AG20443 (cell line): ENCODE measurements around the gene USF2.

Source experiments
- DNase-seq: peaks from one replicate; pipeline ENCODE4 v3.0.0; 2012; ENCODE audit warnings: low spot score, mixed read lengths

USF2 gene

DNA sequence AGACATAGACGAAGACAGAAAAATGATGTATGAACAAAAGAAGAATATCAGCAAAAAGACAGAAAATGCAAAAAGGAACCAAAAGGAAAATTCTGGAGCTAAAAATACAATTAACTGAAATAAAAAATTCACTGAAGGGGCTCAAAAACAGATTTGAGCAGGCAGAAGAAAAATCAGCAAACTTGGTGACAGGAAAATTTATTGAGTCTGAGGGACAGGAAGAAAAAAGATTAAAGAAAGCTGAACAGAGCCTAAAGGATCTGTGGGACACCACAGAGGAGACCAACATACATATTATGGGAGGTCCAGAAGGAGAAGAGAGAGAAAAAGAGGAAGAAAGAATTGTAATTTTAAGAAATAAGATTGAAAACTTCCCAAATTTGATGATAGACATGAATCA lies 27.3 kb upstream of the USF2 start:
- no peak for DNase-seq

DNA sequence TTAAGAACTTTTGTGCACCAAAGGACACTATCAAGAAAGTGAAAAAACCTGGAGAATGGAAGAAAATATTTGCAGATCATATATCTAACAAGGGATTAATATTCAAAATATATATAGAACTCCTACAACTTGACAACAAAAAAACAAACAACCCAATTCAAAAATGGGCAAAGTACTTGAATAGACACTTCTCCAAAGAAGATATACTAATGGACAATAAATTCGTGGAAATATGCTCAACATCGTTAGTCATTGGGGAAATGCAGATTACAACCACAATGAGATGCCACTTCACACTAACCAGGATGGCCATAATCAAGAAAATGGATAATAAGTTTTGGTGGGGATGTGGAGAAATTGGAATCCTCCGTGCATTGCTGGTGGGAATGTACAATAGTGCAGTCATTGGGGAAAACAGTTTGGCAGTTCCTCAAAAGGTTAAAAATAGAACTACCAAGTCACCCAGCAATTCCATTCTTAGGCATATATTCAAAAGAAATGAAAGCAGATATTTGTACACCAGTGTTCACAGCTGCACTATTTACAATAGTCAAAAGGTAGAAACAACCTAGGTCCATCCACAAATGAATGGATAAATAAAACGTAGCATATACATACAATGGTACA lies 22.2 kb upstream of the USF2 start:
- no peak for DNase-seq

GRCh38 chr19:35247526-35248309 lies 21.0 kb upstream of the USF2 start:
- DNase-seq = peak; percentile 18

GRCh38 chr19:35248310-35249145 lies 20.2 kb upstream of the USF2 start, which contains the start of gene LSR:
LSR (plus strand) TSS chr19:35249002; CDS start chr19:35249023, 21 bp downstream.
- peak; percentile 18 for DNase-seq

GRCh38 chr19:35249146-35249847 lies 19.5 kb upstream of the USF2 start:
- peak; percentile 15 for DNase-seq

GRCh38 chr19:35249848-35250711 lies 18.7 kb upstream of the USF2 start:
- peak; percentile 11 for DNase-seq

DNA sequence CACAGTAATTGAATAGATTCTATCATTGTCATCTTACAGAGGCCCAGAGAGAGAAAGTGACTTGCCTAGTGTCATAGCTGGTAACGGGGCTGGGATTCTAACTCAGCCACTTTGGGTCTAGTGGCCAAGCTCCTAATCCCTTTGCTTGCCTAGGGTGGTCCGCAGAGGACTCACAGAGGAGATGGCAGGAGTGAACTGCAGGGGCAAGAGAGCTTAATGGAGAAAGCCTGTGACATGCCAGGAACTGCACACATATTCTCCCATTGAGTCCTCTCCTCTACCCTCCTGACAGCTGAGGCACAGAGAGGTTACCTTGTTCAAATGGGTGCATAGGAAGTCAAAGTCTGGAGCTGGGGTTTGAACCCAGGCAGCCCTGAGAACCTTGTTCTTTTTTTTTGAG lies 17.3 kb upstream of the USF2 start:
- peak; percentile 4 for DNase-seq

DNA sequence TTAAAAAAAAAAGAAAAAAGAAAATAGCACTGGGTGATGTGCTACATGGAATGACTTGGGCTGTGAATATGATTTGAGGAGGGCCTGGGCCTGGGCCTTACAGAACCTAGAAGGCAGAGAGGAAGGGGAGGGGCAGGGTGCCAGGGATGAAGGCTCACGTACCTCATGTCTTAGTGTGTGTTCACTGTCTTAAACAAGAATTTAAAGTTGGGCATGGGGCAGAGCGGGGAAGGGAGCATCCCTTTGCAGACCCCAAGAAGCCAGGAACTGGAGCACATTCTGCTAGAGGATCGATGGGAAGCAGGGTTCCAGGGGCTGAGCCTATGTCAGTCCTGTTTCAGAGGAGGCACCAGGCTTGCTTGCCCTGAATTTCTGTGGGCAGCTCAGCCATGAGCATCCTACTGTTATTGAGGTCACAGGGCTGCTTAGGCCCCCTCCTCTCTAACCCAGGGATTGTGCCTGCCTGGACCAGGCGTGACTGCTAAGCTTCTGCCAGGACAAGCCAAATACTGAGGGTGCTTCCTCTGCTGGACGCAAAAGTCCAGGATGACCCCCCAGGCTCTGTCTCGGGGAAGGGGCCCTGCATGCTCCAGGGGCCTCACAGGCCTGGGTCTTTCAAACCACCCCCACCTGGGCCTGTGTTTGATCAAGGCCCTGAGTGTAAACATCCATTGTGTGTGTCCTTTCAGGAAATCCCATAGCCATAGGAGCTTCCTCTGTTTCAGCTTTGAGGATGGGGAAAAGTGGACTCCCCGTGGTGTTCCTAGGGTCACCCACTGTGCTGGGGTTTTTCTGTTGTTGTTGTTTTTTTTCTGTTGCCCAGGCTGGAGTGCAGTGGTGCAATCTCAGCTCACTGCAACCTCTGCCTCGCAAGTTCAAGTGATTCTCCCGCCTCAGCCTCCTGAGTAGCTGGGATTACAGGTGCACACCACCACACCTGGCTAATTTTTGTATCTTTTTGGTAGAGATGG lies 15.2 kb upstream of the USF2 start:
- peak; percentile 3 for DNase-seq

- peak; percentile 2 for DNase-seq
Measured at GRCh38 chr19:35254341-35255297, 14.1 kb upstream of the USF2 start.

DNA sequence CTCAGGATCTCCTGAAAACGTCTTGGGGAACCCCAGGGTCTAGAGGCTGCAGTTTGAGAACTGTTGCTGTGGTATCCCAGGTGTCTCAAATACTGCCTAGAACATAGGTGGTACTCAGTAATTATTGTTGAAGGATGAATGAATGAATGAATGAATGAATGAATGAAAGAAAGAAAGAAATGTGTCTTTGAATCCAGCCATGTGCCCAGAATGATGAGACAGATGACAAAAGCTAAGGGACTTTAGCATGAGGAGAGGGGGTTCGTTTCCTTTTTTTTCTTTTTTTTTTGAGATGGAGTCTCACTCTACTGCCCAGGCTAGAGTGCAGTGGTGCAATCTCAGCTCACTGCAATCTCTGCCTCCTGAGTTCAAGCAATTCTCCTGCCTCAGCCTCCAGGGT lies 12.2 kb upstream of the USF2 start:
- no peak for DNase-seq

DNA sequence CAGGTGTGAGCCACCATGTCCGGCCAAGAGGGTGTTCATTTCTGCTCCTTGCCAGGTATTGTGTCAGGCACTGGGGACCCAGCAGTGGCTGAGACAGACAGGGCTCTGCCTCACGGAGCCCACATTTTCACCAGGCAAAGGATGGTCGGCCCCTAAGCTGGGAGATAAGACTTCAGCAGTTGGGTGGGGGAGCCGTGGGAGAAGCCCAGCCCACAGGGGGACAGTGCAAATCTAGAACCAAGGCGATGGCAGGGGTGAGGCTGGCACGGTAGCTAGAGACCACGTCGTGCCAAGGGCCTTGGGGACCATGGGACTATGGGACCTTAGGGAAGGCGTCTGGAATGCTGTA lies 11.7 kb upstream of the USF2 start:
- DNase-seq = peak; percentile 4

DNA sequence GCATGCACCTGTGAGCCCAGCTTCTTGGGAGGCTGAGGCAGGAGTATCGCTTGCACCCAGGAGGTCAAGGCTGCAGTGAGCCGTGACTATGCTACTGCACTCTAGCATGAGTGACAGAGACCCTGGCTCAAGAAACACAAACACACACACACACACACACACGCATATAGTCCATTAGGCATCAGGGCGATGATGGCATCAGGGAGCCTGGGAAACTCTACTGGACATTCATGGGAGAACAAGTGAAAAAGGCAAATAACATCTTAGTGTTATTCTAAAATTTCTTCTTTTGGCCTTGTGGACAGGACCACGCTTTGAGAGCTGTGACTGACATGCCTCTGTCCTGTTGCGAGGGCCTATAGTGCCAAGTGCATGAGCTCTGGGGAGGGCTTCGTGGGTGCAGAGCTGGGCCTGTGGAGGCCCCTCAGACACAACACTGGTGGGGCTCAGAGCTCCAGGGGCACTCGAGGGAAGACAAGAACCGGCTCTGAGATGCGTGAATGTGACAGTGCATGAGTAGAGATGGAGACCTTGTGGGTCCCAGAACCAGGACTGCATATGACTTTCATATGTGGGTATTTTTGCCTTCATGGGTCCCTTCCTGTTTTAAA lies 8.0 kb upstream of the USF2 start:
- peak; percentile 5 for DNase-seq

DNA sequence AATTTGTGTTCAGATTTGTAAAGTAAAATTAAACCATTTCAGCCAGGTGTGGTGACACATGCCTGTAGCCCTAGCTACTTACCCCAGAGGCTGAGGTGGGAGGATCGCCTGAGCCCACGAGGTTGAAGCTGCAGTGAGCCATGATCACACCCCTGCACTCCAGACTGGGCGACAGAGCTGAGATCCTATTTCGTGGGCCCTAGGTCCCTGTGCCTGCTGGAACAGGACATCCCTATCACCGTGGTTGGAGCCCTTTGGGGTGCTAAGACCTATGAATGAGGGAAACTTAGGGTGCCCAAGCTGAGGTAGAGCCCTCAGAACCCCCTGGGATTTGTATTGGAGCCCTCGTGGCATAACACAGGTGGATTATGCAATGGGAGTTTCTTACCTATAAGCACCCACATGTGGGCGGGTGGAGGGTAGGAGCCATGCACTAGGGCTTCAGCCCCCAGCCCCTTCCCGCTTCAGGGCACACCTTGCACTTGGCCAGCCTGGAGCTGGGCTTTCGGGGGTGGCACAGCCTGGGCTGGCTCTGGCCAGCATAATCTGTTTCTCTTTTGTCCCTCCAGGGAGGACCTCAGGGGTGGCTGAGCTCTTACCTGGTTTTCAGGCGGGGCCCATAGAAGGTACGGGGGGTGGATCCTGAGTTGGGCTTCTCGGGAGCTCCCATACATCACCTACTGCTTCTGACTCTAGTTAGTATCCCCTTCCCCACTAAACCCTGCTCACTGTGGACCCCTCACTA lies 7.2 kb upstream of the USF2 start:
- peak; percentile 6 for DNase-seq

DNA sequence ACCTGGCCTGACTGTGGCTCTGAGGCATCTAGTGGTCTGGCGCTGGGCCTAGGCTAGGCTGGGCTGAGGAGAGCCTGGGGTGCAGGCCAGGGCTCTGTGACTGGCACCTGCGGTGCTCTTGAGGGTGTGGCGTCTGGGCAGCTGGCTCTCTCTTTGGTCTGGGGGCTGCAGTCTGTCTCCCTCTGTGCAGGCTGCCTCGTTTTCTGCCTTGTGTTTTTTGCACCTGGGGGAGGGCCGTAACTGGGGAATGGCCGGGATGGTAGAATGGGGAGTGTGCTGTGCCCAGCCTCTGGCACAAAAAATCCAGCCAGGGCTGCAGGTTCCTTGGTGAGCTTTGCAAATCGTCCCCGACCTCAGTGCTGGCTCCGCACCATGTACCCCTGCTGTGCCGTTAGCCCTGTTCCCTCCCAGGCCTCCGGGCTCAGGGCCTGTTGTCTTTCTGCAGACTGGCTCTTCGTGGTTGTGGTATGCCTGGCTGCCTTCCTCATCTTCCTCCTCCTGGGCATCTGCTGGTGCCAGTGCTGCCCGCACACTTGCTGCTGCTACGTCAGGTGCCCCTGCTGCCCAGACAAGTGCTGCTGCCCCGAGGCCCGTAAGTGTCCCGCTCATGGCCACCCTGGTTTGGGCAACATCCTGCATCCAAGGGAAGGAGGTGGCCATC lies 6.5 kb upstream of the USF2 start:
- peak; percentile 23 for DNase-seq

- DNase-seq = peak; percentile 5
Measured at GRCh38 chr19:35264268-35265125, 4.3 kb upstream of the USF2 start.
